GM11168 (cell line): ENCODE results near the gene DNMT3L.
"Not testable (repeated sequence)": the region's sequence is repeated elsewhere in the genome, so short reads cannot be mapped to it uniquely, and the experiment has no call there.

Experiments
- in situ Hi-C: fragments of 300-500 bp; cut with MboI; formaldehyde crosslinking; loops from one replicate; pipeline ENCODE4 v1.12.0; 2022; ENCODE audit warnings: low sequenced_read_pairs; ENCODE audit not compliant: unreplicated experiment

DNMT3L gene

DNA sequence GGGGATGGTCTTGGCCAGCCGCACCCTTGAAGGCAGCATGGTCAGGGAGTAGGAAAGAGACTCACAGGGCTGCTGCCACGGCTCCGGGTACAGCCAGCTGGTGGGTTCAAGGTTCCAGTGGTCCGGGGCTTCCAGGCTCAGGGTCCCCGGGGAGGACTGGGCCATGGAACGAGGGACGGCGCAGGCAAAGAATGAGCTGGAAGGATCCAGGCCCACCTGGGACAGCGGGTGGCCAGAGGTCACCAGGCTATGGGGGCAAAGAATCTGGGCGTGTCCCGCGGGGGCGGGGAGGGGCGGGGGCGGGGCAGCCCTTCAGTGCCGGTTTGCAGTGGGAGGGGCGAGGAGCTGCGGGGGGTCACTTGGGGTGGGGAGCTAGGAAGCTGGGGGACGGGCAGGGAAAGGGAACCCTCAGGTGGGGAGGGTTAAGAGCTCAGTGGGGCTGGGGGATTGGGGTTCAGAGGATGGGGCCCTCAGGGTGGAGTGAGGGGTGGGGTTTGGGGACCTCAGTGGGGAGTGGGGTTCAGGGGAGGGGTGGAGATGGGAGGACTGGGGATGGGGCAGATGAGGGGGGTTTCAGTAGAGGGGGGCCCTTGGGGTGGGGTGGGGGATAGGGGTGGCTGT is at the start of gene DNMT3L:
Gene DNMT3L, minus strand, starts transcription at position 223 of the 621 bp plus-strand sequence. CDS start 638 bp downstream, outside the sequence.
- in situ Hi-C loops = no loop called here

DNA sequence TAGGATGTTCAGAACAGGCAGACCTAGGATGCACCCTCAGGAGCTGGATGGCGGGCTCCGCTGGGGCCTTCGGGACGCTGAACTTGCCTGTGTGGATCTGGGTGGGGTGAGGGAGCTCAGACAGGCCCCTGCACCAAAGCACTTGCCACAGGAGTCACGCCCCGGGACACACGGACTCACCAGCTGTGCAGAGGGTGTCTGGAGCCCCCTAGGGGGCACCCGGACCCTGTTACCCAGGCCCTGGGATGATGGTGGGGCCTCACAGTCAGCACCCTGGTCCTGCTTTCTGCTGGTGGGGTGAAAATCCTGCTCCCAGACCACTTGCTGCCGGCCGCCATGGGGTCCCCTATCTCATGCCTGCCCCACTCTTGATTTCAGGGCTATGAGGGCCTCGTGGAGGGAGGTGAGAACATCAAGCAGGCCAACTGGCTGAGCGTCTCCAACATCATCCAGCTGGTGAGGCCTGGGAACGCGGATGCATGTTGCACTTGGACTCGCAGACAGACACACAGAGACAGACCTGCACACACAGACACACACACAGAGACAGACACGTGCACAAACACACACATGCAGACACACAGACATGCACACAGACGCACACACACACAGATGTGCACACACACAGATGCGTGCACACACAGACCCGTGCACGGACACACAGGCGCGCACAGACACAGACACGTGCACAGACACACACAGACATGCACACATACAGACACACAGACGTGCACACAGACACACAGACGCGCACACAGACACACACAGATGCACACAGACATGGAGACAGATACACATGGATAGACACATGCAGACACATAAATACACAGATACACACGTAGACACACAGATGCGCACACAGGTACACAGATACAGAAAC is 49.2 kb upstream of the DNMT3L start:
- in situ Hi-C loops = no loop called here

DNA sequence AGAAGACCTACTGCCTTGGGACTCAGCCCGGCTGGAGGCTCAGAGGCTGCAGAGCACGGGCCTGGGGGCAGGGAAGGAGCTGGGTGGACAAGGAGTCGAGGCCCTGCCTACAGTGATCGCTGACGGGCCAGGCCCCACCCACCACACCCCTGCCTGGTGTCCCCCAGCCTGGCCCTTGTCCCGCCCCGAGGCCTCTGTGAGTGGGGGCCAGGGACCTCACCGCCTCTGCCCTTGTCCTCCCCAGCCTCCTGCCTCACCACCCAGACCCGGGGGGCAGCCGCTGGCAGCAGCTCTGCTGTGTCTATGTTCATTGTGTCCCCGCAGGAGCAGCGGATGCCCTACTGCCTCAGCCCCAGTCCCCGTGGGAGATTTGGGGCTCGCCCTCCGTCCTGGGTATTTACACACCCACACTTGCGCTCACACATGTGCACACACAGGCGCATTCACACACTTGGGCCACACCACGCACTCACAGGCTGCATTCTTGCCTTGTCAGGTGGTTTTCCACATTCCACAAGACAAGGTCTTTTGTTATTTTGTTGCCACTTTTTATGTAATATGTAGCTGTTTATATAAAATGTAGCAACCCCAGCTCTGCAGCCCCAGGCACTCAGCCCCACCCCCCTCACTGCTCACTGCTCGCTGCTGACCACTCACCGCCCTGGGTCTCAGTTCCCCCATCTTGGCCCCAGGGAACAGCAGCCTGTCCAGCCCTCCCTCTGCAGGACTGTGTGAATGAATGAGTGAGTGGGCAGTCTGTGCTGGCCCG is 45.4 kb upstream of the DNMT3L start:
- in situ Hi-C loops = no loop called here

DNA sequence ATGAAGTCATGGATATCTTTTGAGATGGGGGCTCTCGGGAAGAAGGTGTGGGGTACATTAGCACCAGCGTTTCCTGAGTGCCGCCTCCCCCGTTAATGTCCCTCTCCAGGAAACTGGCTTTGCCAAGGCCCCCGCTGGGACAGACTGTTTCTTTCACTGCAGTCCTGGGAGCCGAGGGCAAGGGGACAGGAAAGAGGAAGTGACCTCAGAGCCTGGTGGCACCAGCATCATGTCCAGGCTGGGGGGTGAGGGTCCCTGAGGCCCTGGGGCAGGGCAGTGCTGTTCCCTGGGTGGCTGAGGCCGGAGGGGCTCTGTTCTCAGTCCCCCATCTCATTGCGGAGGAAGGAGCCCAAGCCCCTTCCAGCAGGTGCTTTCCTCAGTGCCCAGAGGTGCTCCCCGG is 44.0 kb upstream of the DNMT3L start:
- in situ Hi-C loops = no loop called here

DNA sequence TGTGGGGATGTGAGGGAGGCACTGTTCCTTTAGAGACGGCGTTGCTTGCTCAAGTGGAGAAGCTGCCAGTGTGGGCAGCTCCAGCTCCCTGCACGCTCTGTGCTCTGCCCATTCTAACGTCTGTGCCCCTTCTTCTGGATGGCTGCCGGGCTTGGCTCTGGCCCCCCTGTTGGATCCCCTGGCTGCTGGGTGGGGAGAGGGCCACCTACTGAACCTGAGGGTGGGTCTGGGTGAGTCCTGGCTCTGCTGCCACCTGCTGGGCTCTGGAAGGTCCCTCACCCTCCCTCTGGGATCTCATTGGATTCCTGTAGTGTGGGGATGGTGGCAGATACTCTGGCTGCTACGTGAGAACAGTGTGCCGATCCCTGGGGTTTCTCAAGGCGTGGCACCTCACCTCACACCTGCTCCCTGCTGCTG is 43.2 kb upstream of the DNMT3L start:
- in situ Hi-C loops = no loop called here

DNA sequence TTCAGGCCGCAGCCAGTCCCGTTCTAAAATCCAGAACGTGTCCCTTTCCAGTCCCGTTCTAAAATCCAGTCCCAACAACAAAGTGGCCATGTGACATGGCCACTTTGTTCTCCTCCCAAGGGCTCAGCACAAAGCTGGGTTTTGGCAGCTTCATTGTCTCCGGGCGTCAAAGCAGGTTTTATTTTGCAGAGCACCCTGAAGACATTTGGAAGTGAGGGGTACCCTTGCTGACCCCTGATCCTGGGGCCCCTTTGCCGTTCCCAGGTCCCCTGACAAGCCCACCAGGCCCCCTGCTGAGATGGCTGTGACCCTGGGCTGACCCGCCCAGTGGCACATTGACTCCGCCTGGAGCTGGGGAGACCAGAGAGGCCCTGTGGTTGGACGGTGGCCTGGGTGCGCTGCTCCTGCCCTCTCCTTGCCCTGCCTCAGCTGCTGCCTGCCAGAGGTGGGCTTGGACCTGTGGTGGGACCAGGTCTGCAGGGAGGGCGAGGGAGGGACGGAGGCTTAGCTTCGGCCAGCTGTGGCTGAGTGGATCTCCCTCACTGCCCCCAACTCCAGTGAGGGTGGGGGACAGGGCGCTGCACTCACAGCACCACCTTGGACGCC is 42.4 kb upstream of the DNMT3L start:
- in situ Hi-C loops = no loop called here

DNA sequence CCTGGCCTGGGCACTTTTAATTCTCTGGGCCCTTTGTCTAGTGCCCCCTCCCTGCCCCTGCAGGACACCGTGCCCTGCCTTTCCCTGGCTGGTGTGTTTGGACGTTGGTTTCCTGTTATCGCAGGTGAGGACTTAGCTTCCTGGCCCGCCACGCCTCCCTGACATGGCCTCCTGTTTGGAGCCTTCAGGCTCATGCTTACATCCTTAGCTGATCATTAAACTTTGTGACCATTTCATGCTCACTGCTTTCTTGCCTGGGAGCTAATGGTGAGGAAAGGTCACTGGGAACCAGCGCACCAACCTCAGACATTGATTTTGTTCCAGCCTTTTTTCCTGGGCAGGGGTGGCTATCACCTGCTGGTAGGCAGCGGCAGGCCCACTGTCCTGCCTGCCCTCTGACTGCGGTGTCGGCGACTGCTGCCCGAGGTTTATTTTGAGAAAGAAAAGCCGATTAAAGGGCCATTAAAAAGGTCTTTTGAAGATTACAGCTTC is 41.8 kb upstream of the DNMT3L start:
- in situ Hi-C loops = no loop called here

DNA sequence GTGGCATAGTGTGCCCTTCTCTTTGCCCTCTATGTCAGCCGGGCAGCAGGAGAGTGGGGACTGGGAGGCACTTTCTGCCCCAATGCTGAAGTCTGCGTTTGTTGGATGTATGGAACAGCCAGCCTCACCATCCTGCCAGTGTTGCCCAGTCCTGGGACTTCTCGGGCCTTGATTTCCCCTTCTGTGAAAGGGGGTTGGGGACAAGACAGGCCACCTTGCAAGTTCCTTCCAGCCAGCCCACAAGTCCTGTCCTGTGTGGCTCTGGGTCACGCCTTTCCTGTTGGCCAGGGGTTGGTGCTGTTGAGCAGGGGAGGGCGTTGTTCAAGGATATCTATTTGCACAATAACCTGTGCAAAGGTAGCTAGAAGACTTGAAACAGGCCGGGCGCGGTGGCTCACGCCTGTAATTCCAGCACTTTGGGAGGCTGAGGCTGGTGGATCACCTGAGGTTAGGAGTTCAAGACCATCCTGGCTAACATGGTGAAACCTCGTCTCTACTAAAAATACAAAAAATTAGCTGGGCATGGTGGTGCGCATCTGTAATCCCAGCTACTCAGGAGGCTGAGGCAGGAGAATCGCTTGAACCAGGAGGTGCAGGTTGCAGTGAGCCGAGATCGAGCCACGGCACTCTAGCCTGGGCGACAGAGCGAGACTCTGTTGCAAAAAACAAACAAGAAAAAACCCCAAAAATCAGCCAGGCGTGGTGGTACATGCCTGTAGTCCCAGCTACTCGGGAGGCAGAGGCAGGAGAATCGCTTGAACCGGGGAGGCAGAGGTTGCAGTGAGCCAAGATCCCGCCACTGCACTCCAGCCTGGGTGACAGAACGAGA is 41.1 kb upstream of the DNMT3L start:
- in situ Hi-C loops = not testable (repeated sequence)

DNA sequence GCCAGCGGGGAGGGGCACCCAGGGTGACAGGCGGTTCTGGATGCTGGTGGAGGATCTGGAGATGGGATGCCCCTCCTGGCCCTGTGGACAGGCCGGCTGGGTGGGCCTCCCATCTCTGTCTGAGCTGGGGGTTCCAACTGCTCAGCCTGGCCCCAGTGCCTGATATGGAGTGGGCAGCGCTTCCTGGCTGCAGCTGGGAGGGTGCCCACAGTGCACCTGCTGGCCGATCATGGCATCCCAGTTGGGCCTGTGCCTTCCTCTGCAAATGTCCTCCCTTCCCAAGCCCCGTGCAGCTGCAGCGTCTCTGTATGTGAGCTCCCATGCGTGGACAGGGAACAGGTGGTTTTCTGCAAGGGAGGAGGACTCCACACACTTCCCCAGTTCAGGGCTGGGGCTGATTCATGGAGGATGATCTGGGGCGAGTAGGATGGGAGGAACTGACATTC is 40.3 kb upstream of the DNMT3L start:
- in situ Hi-C loops = no loop called here

DNA sequence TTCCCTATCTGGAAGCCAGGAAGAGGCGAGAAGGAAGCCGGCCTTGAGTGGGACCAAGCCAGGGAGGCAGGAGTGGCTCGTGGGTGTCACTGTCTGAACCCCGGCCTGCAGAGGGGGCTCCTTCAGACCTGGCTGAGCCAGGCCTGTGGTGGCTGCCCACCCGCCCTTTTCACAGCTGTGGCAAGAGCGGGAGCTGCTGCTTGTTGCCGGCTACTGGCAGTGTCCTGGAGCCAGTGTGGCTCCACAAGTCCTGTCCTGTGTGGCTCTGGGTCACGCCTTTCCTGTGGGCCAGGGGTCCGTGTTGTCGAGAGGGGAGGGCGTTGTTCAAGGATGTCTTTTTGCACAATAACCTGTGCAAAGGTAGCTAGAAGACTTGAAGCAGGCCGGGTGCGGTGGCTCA is 39.4 kb upstream of the DNMT3L start:
- in situ Hi-C loops = no loop called here

DNA sequence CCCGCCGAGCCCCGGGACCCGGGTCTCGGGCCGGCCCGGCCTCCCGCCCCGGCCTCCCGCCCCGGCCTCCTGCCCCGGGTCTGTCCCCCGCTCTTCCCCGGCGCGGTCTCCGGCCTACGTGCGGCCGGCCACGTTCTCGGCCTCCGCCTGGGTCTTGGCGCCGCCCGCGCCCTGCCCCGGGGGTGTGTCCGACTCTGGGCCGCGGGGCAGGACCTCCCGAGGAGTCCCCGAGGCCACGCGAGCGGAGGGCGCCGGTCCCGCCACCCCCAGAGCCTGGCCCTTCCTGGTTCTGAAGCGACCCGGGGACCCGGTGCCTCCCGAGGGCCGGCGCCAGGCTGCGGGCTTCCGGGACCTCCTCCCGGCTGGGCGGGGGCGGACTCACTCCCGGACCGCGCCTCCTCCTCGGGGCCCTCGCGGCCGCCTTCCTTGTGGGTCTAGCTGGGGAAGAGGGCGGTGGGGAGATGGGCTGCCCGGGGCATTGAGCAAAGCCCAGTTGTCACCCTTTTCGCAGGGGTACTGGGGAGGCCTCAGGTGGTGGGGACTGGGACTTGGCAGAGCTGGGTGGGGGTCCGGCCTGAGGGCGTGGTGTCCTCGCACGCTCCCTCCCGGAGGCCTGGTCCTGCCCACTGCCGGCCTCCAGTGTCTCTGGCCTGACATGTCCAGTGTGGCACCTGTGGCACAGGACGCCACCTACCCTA is 38.7 kb upstream of the DNMT3L start:
- in situ Hi-C loops = no loop called here

DNA sequence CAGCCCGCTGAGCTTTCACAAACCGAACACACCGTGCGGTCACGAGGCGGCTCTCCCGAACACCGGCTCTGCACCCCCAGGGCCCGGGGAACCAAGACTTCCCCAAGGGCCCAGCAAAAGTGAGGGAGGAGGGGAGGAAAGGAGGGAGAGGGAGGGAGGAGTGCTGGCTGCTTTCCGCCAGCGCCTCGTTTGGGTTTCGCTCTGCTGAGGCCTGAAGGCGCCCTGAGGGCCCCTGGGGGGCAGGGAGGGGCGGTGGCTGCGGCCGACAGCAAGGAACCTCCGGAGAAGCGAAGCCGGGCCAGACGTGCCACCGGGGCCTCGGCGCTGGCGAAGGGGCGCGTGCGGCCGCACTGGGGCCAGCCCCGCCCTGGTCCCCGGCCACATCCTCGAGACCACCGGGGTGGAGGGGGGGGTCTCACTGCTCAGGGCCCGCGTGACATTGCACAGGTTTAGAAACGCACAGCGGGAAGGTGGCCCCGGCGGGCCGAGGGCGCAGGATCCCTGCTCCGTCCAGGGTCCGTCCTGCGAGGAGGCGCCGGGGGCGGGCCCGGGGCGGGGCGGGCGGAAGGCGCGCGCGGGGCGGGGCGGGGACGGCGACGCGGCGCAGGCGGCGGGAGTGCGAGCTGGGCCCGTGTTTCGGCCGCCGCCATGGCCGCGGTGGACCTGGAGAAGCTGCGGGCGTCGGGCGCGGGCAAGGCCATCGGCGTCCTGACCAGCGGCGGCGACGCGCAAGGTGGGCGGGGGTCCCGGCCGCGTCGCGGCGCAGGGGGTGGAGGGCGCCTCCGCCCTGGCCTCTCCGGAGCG is 38.0 kb upstream of the DNMT3L start, which contains the start of gene PFKL:
Gene PFKL, plus strand, starts transcription at position 596 of the 804 bp plus-strand sequence. Its CDS starts 53 bp downstream, at position 649.
- in situ Hi-C loops = loop anchor here (25.0 kb wide), 1 partner anchor 162 kb away; the partner anchor contains the start of gene GATD3

DNA sequence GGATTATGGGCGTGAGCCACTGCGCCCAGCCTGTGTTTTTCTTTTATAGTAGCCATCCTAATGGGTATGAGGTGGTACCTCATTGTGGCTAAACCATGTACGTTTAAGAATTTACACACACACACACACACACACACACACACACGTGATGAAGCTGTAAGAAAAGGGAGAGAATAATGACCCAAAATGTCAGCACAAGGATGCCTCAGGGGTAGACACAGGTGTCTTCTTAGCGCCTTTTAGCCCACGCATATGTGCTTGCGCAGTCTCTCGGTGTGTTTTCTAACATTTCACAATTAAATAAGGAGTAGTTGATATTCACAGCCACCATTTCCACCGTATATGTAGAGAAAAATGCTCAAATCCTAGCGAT is 37.4 kb upstream of the DNMT3L start:
- in situ Hi-C loops = loop anchor here (25.0 kb wide), 1 partner anchor 162 kb away; the partner anchor contains the start of gene GATD3

DNA sequence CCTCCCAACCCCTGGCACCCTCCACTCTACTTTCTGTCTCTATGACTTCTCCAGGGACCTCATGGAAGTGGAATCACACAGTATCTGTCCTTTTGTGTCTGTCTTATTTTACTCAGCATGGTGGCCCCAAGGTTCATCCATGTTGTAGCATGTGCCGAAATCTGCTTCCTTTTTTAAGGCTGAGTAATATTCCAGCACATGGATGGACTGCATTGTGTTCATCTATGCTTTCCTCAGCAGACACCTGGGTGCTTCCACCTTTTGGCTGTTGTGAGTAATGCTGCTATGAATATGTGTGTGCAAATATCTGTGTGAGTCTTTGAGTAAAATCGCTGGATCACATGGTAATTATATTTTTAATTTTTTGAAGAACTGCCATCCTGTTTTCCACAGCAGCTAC is 36.6 kb upstream of the DNMT3L start:
- in situ Hi-C loops = loop anchor here (25.0 kb wide), 1 partner anchor 161 kb away; the partner anchor contains the start of gene GATD3

DNA sequence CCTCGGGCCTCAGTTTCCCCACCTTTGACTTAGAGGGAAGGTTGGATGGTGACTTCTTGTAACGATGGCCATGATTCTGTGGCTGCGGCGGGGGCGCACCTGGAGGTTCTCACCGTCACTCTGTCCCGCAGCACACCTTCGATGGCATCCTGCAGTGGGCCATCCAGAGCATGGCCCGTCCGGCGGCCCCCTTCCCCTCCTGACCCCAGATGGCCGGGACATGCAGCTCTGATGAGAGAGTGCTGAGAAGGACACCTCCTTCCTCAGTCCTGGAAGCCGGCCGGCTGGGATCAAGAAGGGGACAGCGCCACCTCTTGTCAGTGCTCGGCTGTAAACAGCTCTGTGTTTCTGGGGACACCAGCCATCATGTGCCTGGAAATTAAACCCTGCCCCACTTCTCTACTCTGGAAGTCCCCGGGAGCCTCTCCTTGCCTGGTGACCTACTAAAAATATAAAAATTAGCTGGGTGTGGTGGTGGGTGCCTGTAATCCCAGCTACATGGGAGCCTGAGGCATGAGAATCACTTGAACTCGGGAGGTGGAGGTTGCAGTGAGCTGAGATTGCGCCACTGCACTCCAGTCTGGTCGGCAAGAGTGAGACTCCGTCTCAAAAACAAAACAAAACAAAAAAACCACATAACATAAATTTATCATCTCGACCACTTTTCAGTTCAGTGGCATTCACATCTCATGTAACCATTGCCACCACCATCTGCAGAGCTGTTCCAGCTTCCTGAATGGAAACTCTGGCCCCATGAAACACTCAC is 36.0 kb upstream of the DNMT3L start:
- in situ Hi-C loops = loop anchor here (25.0 kb wide), 1 partner anchor 160 kb away; the partner anchor contains the start of gene GATD3

DNA sequence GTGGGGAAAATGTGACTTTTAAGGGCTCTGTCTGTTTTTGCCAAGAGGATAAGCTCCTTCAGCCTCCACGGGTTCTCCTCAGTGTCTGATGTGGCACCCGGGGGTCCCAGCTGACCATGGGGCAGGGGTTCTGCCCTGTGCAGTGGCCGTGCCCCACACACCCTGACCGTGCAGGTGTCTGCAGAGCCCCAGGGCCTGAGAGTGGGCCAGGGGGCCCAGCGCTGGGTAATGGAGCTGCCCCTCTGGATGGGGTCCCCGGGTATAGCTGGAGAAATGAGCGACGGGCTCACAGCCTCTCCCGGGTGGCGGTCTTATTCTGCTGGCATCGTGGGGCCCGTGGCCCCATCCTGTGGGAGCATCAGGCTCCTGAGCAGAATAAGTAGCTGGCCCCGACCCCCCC is 35.2 kb upstream of the DNMT3L start:
- in situ Hi-C loops = loop anchor here (25.0 kb wide), 1 partner anchor 160 kb away; the partner anchor contains the start of gene GATD3

DNA sequence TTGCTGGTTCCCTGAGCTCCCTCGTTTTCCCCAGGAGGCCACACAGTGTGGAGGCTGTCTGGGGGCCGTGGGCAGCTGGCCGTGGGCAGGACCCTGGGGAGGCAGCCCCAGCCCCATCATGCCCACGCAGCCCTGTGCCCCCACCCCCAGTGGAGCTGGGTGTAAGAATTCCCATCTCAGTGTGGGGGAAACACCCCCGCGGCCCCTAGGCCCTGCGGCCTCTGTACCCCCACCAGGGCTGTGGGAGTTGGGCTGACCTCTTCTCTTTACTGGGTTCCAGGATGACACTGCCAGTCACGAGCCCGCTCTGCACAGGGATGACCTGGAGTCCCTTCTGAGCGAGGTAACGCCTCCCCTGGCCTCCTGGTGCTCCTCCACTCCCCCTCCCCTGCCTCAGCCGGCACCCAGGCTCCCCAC is 34.4 kb upstream of the DNMT3L start:
- in situ Hi-C loops = loop anchor here (25.0 kb wide), 1 partner anchor 159 kb away; the partner anchor contains the start of gene GATD3
